HG03175 (cell line): ENCODE measurements around the gene PSEN1.

Source experiments
- ATAC-seq: cut with Tn5 transposase; IDR thresholded peaks from one replicate; pipeline ENCODE4 v1.9.1; 2021; ENCODE audit warnings: mild to moderate bottlenecking, moderate library complexity; ENCODE audit not compliant: unreplicated experiment

The PSEN1 gene

GRCh38 chr14:73216030-73216429 is 79.7 kb downstream of the PSEN1 start:
- no peak for ATAC-seq

- ATAC-seq, result no peak
These were observed 81.1 kb downstream of the PSEN1 start for GRCh38 chr14:73217411-73217810.

- ATAC-seq, result no peak
These were observed 83.8 kb downstream of the PSEN1 start for GRCh38 chr14:73220061-73220460.

- ATAC-seq, result no peak
These were observed 84.3 kb downstream of the PSEN1 start for GRCh38 chr14:73220634-73221033.

GRCh38 chr14:73221945-73222344 is 85.6 kb downstream of the PSEN1 start:
- ATAC-seq, result no peak

- ATAC-seq, result peak; percentile 45
These were observed 86.7 kb downstream of the PSEN1 start for GRCh38 chr14:73223049-73223448.

GRCh38 chr14:73225496-73225895 is 89.2 kb downstream of the PSEN1 start:
- ATAC-seq, result no peak

- ATAC-seq, result no peak
These were observed 91.8 kb downstream of the PSEN1 start for GRCh38 chr14:73227812-73228781.

GRCh38 chr14:73230051-73230450 is 93.7 kb downstream of the PSEN1 start:
- ATAC-seq, result no peak

GRCh38 chr14:73231981-73232851 is 95.9 kb downstream of the PSEN1 start:
- ATAC-seq, result no peak

- no peak for ATAC-seq
These were observed 96.7 kb downstream of the PSEN1 start for GRCh38 chr14:73232984-73233383.

- no peak for ATAC-seq
These were observed 97.3 kb downstream of the PSEN1 start for GRCh38 chr14:73233564-73233963.

- no peak for ATAC-seq
These were observed 97.7 kb downstream of the PSEN1 start for GRCh38 chr14:73234029-73234428.

GRCh38 chr14:73234586-73235394 is 98.5 kb downstream of the PSEN1 start:
- ATAC-seq, result no peak

- ATAC-seq, result no peak
These were observed 99.3 kb downstream of the PSEN1 start for GRCh38 chr14:73235531-73236155.

GRCh38 chr14:73236157-73236556 is 99.8 kb downstream of the PSEN1 start:
- ATAC-seq, result no peak

- ATAC-seq, result no peak
These were observed 100.5 kb downstream of the PSEN1 start for GRCh38 chr14:73236752-73237218.

- ATAC-seq, result no peak
These were observed 101.0 kb downstream of the PSEN1 start, which contains the start of gene PAPLN for GRCh38 chr14:73237219-73237785. Gene PAPLN, plus strand, starts transcription at chr14:73237506. Its CDS starts 2,273 bp downstream, at chr14:73239779.

- ATAC-seq, result no peak
These were observed 101.6 kb downstream of the PSEN1 start for GRCh38 chr14:73237786-73238423.
